Esophagus muscularis mucosa (tissue), 4 donors: ENCODE data around the gene HERPUD1. TPM values are rescaled to one million over a fixed set of nuclear protein-coding genes. Genes with fewer than 3 reads are reported as not detected.
"Not testable (repeated sequence)": the region's sequence is repeated elsewhere in the genome, so short reads cannot be mapped to it uniquely, and the experiment has no call there.

Experiments used
- DNase-seq: peaks from one replicate; pipeline ENCODE4 v3.0.0-alpha.2; 2017; ENCODE audit errors: extremely low spot score
- H3K27ac ChIP-seq, 4 donors: fragments of 200-600 bp; sonication (generic); replicated peaks in 1 of 4; 1 replicate in 3 of 4; 2 replicates in 1 of 4; pipeline ENCODE4 v1.5.1; 2016 to 2019; ENCODE audit warnings: mild to moderate bottlenecking in 1 of 4
- H3K27me3 ChIP-seq, 4 donors: fragments of 200-600 bp; sonication (generic); one replicate each; pipeline versions ENCODE4 v1.5.1 to v1.6.0; 2016 to 2019
- H3K36me3 ChIP-seq, 4 donors: fragments of 200-600 bp; sonication (generic); one replicate each; pipeline ENCODE4 v1.5.1; 2016 to 2019
- H3K4me1 ChIP-seq, 4 donors: fragments of 200-600 bp; sonication (generic); one replicate each; pipeline ENCODE4 v1.5.1; 2016 to 2019
- H3K4me3 ChIP-seq, 4 donors: fragments of 200-600 bp; sonication (generic); 1 replicate in 2 of 4; 2 replicates in 2 of 4; pipeline ENCODE4 v1.5.1; 2016 to 2019; ENCODE audit warnings: mild to moderate bottlenecking in 4 of 4, moderate library complexity in 1 of 4
- H3K9me3 ChIP-seq, 4 donors: fragments of 200-600 bp; sonication (generic); 1 replicate in 3 of 4; 2 replicates in 1 of 4; pipeline ENCODE4 v1.5.1; 2016 to 2019
- EP300 ChIP-seq: sonication (generic); formaldehyde crosslinking; IDR thresholded peaks from one replicate; pipeline ENCODE4 v1.6.1; 2017; ENCODE audit warnings: antibody characterized with exemption
- POLR2A ChIP-seq: fragments of 450-650 bp; IDR thresholded peaks from one replicate; pipeline ENCODE4 v1.6.1; 2017; ENCODE audit warnings: antibody characterized with exemption, moderate library complexity, mild to moderate bottlenecking, low read depth
- POLR2AphosphoS5 ChIP-seq, 2 donors: sonication (generic); formaldehyde crosslinking; IDR thresholded peaks; one replicate each; pipeline ENCODE4 v1.6.1; 2017; ENCODE audit warnings: antibody characterized with exemption in 2 of 2
- WGBS: methylation state at CpG from one replicate; pipeline ENCODE4 v1.1.5; 2018; 5-methylcytosine and 5-hydroxymethylcytosine counted together
- intact Hi-C: fragments of 100-400 bp; cut with DNase I; formaldehyde crosslinking; loops from one replicate; pipeline ENCODE4 v1.15.1; 2023
- total RNA-seq, 4 donors: library from RNA; depleted of rRNA; stranded (reverse); fragments of >200 nt; gene quantifications; one replicate each; pipeline versions ENCODE4 v1.1.0 to v1.2.1, GENCODE V29; 2016
- TF ChIP-seq, protein P1 (sequence below), 3 experiments: fragments of 200-600 bp in 2 of 3; fragments of 450-650 bp in 1 of 3; sonication (generic) in 2 of 3; IDR thresholded peaks; one replicate each; pipeline ENCODE4 v1.5.1; 2017 to 2019; ENCODE audit warnings: antibody characterized with exemption in 3 of 3, mild to moderate bottlenecking in 2 of 3, moderate library complexity in 1 of 3

The HERPUD1 gene
- total RNA-seq, 4 donors from 2014 or later, result 64.0 to 99.7 (median 71.5) TPM

DNA sequence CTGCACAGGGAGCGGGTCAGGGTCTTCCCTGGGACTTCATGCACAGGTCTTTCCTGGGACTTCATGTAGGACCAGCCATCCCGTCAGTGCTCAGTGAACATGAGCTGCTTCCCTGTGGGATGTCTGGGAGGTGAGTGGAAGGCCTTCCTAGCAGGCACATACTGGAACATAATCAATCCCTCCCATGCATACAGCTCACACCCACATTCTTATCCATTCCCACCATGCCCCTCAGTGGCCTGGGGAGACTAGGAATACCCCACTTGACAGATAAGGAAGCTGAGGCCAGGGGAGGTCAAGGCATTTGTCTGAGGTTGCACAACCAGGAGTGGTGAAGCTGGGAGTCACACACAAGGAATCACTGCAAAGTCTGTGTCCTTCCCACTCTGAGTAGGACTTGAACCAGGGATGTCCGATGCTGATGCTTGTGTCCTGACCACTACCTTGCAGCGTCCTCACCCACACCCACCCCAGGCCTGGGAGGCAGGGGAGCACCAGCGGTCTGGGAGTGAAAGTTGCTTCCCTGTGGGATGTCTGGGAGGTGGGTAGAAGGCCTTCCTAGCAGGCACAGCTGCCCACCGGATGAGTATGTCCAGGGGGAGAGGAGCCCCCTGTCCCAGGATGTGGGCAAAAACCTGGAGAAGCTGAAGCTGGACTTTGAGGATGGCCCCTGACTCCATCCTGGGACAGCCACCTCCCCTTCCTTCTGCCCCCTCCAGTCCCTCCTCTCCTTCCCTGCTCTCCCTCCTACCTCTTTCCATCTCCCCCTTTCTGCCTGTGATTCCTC lies 56.4 kb downstream of the HERPUD1 start:
- Histone ChIP-seq H3K4me1 (peaks cover 48 to 70% (median 59%) of the 10 kb centered on the region in 4 donors), H3K4me3 (peak overlapping the region; percentile 77 to 97 (median 86)), H3K36me3 (no peaks in the 10 kb centered on the region), H3K27ac (peak overlapping the region; percentile 69 to 90 (median 87)), H3K9me3 (no peaks in the 10 kb centered on the region), H3K27me3 (no peaks in the 10 kb centered on the region)
- no peak for DNase-seq
- intact Hi-C loops, result no loop called here
- 60% methylated on average over 3 of the region's 6 CpGs for WGBS
- TF ChIP-seq EP300 (no peak), POLR2AphosphoS5 (IDR thresholded peaks at IDR 0.05) (no peak), POLR2A (no peak)
- TF ChIP-seq, protein P1, sequence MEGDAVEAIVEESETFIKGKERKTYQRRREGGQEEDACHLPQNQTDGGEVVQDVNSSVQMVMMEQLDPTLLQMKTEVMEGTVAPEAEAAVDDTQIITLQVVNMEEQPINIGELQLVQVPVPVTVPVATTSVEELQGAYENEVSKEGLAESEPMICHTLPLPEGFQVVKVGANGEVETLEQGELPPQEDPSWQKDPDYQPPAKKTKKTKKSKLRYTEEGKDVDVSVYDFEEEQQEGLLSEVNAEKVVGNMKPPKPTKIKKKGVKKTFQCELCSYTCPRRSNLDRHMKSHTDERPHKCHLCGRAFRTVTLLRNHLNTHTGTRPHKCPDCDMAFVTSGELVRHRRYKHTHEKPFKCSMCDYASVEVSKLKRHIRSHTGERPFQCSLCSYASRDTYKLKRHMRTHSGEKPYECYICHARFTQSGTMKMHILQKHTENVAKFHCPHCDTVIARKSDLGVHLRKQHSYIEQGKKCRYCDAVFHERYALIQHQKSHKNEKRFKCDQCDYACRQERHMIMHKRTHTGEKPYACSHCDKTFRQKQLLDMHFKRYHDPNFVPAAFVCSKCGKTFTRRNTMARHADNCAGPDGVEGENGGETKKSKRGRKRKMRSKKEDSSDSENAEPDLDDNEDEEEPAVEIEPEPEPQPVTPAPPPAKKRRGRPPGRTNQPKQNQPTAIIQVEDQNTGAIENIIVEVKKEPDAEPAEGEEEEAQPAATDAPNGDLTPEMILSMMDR (IDR thresholded peaks at IDR 0.05), result no peak

DNA sequence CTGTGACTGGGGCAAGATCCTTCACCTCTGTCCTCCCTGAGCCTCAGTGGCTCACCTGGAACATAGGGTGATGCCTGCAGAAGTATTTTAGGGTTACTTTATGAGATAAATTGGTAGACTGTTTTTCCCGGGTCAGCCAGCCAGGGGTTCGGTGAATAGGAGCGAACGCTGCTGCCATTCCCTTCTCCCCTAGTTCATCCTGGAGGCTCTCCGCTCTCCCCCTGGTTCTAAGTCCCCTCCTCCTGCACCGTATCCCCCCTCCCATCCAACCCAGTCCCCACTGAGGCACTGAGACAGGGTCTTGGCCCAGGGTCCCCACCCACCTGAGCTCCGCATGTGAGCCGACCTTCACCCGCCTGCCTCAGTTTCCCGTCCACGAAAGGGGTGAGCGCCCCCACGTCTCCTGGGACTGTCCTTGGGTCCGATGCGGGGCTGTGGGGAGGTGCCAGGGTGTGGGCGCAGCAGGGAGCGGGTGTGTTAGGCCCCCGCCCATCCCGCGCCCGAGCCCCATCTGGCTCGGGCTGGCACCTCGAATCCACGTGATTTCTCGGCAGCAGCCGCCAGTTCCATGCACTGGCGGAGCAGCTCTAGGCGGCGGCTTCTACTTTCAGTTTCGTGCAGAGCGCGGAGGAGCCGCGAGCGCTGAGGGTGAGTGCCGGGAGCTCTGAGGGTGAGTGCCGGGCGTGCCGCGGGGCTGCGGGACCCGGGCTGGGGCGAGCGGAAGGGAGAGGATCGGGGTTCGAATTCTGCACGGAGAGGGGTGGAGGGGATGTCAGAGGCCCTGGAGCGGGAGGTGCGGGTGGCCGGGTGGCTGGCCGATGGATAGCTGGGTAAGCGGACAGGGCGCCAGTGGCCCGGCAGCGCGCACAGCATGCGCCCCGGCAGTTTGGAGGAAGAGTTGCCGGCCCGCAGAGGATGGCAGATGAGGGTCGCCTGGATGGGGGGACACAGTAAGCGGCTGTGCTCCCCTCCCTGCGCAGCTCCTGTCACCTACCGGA lies 57.3 kb downstream of the HERPUD1 start, which contains the start of gene NLRC5:
NLRC5 (plus strand) TSS at position 610 of the 998 bp plus-strand sequence. CDS start 31,156 bp downstream, outside the sequence.
- Histone ChIP-seq H3K4me3 (peak within 1 kb of the TSS; percentile 77 to 97 (median 86)), H3K4me1 (peaks cover 43 to 69% (median 54%) of the 10 kb centered on the region in 4 donors), H3K36me3 (no peaks in the 10 kb centered on the region), H3K9me3 (no peaks in the 10 kb centered on the region), H3K27me3 (no peaks in the 10 kb centered on the region), H3K27ac (peak within 1 kb of the TSS; percentile 69 to 90 (median 87))
- intact Hi-C loops, result no loop called here
- TF ChIP-seq POLR2A (peak; percentile 41), EP300 (no peak), POLR2AphosphoS5 (IDR thresholded peaks at IDR 0.05) (peak; percentile 88 to 90)
- TF ChIP-seq, protein P1 (IDR thresholded peaks at IDR 0.05), result no peak
- peak; percentile 95 for DNase-seq
- 8% methylated on average over 16 of the region's 64 CpGs for WGBS

DNA sequence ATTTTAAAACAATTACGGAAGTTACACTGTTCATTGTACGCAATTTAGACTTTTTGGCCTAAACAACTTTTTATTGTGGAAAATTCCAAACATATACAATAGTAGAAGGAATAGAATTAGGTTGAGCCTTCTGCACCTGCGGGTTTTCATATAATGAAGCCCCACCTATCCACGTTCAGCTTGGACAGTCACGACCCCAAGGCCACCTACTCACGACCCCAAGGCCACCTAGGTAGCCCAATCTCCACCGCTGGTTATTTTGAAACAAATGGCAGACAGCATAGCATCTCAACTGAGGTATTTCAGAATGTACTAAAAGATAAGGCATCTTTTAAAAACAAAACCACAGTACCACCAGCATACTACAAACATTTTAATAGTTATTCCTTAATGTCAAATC lies 58.0 kb downstream of the HERPUD1 start:
- no peak for DNase-seq
- WGBS, result 31% methylated on average over 7 of the region's 7 CpGs
- Histone ChIP-seq H3K9me3 (no peaks in the 10 kb centered on the region), H3K4me1 (peaks cover 39 to 62% (median 58%) of the 10 kb centered on the region in 4 donors), H3K36me3 (no peaks in the 10 kb centered on the region), H3K4me3 (peak overlapping the region; percentile 77 to 97 (median 86)), H3K27me3 (no peaks in the 10 kb centered on the region), H3K27ac (peak overlapping the region; percentile 69 to 90 (median 87))
- intact Hi-C loops, result no loop called here
- TF ChIP-seq, protein P1 (IDR thresholded peaks at IDR 0.05), result no peak
- TF ChIP-seq EP300 (no peak), POLR2AphosphoS5 (IDR thresholded peaks at IDR 0.05) (no peak), POLR2A (no peak)

DNA sequence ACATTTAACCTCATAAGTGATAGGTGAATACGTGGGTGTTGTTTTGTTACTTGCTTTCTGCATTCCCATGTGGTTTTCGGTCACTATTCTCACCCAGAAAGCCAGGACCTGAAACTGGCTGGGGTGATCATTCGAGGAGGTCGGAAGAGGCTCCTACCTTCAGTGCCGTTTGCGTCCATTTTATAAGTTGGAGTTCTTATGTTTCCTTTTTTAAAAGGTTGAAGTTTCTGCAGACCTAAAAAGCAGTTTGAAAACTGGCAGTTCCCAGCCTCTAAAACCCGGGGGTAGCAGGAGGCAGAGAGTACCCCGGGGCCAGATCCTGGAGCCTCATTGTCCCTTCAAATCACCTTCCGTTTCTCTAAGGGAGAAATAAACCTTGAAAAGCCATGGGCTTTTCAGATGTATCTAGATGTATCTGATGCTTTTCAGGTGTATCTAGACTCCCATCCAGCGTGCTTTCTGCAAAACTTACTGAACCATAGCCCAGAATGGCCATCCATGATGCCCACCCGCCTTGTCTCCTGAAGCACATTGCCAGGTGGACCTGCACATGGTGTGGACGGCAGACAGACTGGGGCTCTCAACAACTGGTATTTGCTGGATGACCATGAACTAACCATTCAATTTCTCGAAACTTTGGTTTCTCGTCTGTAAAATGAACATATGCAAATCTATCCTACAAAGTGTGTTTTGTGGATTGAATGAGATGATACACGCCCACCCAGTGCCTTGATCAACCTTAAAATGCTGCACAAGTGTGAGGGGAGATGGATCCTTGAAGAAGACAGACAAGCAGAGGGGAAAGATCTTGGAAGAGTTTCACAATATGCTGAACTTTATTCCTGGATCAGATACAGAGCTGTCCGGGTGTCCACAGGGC lies 58.7 kb downstream of the HERPUD1 start:
- Histone ChIP-seq H3K9me3 (no peaks in the 10 kb centered on the region), H3K27ac (peak overlapping the region in 3 of 4 donors; percentile 87 to 90 (median 87)), H3K4me1 (peaks cover 33 to 59% (median 54%) of the 10 kb centered on the region in 4 donors), H3K27me3 (no peaks in the 10 kb centered on the region), H3K4me3 (peak overlapping the region; percentile 77 to 97 (median 86)), H3K36me3 (no peaks in the 10 kb centered on the region)
- DNase-seq, result no peak
- 73% methylated on average over 16 of the region's 16 CpGs for WGBS
- intact Hi-C loops, result no loop called here
- TF ChIP-seq POLR2AphosphoS5 (IDR thresholded peaks at IDR 0.05) (no peak), EP300 (no peak), POLR2A (no peak)
- TF ChIP-seq, protein P1 (IDR thresholded peaks at IDR 0.05), result no peak

DNA sequence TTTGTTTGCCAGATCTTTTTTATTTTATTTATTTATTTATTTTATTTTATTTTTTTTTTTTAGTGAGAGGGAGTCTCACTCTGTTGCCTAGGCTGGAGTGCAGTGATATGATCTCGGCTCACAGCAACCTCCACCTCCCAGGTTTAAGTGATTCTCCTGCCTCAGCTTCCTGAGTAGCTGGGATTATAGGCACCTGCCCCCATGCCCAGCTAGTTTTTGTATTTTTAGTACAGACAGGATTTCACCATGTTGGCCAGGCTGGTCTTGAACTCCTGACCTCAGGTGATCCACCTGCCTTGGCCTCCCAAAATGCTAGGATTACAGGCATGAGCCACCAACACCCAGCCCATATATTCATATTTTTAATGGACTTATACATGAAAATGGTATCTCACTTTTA lies 60.5 kb downstream of the HERPUD1 start:
- Histone ChIP-seq H3K27ac (peak overlapping the region in 1 of 4 donors; percentile 56), H3K4me1 (peaks cover 24 to 49% (median 43%) of the 10 kb centered on the region in 4 donors)
- DNase-seq, H3K4me3 ChIP-seq, H3K36me3 ChIP-seq, intact Hi-C loops, H3K9me3 ChIP-seq, H3K27me3 ChIP-seq: not testable (repeated sequence)
- WGBS, result 96% methylated on average over 1 of the region's 1 CpG
